ENCODE measurements around the gene SEMA7A.

The SEMA7A gene

GRCh38 chr15:74451322-74451721 lies 17.6 kb upstream of the SEMA7A start:
- H3K9me3 ChIP-seq (ENCODE audit: control insufficient read depth, low read length) = no peaks in the 10 kb centered on the region
- no peak overlapping the region for H3K18ac ChIP-seq (ENCODE audit: low read depth in 1 of 2, low read length in 2 of 2)
- H3K4me3 ChIP-seq (ENCODE audit: insufficient read depth in 1 of 2, low read depth in 1 of 2, low read length in 2 of 2) = no peak overlapping the region
- no peak overlapping the region for H2AK5ac ChIP-seq (ENCODE audit: low read length, severe bottlenecking)
- no peaks in the 10 kb centered on the region for H3K27me3 ChIP-seq (ENCODE audit: control insufficient read depth in 1 of 2, insufficient read depth in 1 of 2, low read length in 2 of 2)
- no peak overlapping the region for H2AFZ ChIP-seq (ENCODE audit: low read depth, low read length)
- 95% methylated on average over 2 of the region's 2 CpGs for WGBS
- H3K4me1 ChIP-seq (ENCODE audit: control insufficient read depth, insufficient read depth, low read depth, low read length) = no peaks in the 10 kb centered on the region
- H4K8ac ChIP-seq (ENCODE audit: low read length) = no peak overlapping the region
- H2BK15ac ChIP-seq (ENCODE audit: low read depth, poor library complexity, severe bottlenecking) = no peak overlapping the region
- H3K14ac ChIP-seq (ENCODE audit: low read length in 2 of 2) = no peak overlapping the region
- H3K23ac ChIP-seq (ENCODE audit: low read length in 2 of 2) = no peak overlapping the region
- no peak overlapping the region for H3K4ac ChIP-seq (ENCODE audit: low read depth in 1 of 2, low read length in 2 of 2)
- H3K79me1 ChIP-seq (replicated peaks; ENCODE audit: low read length, poor library complexity, severe bottlenecking) = peaks cover 6% of the 10 kb centered on the region
- no peak overlapping the region for H3K4me2 ChIP-seq (ENCODE audit: low read length, poor library complexity, severe bottlenecking)
- no peak overlapping the region for H2BK120ac ChIP-seq (ENCODE audit: low read depth, low read length)
- no peak overlapping the region for H3K27ac ChIP-seq (ENCODE audit: low read length, poor library complexity, severe bottlenecking)
- no peak overlapping the region for H2BK5ac ChIP-seq (ENCODE audit: low read depth, low read length, poor library complexity, severe bottlenecking)
- H4K91ac ChIP-seq (ENCODE audit: low read length) = no peak overlapping the region
- H3K9ac ChIP-seq (ENCODE audit: low read length) = no peak overlapping the region
- H3K36me3 ChIP-seq (ENCODE audit: control insufficient read depth in 1 of 2, insufficient read depth in 2 of 2, low read depth in 1 of 2, low read length in 2 of 2) = peaks cover 53 to 93% of the 10 kb centered on the region in 2 experiments
- DNase-seq = no peak
- no peak overlapping the region for H2BK12ac ChIP-seq (ENCODE audit: low read length in 2 of 2)

DNA sequence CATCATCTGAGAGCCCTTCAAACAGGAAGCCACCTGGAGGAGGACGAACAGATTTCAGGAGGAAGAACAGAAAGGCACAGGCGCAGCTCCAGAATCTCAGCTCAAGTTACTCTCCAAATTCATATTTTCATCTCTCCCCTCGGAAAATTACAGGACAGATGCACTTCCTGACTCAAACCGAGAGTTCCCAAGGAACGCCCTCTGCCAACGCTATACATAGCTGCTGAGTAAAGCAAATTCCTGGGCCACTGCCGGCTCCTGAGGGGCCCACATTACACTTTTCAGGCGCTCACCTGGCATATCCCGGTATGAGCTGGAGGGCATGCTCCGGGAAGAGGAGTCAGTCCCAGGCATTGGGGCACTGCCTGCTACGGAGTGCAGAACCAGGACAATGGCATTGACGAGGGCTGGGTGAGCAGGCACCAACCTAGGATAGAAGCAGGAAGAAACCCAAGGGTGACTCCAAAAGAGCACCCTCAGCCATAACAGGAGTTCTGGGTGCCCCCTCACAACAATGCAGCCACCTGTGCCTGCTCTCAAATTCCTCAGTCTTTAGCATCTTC lies 16.0 kb upstream of the SEMA7A start:
- Histone ChIP-seq H2AFZ (ENCODE audit: low read depth, low read length) (no peak overlapping the region), H3K4me3 (ENCODE audit: insufficient read depth in 1 of 2, low read depth in 1 of 2, low read length in 2 of 2) (no peak overlapping the region), H4K8ac (ENCODE audit: low read length) (no peak overlapping the region), H2BK15ac (ENCODE audit: low read depth, poor library complexity, severe bottlenecking) (no peak overlapping the region), H3K79me1 (replicated peaks; ENCODE audit: low read length, poor library complexity, severe bottlenecking) (peaks cover 6% of the 10 kb centered on the region), H3K27me3 (ENCODE audit: control insufficient read depth in 1 of 2, insufficient read depth in 1 of 2, low read length in 2 of 2) (no peaks in the 10 kb centered on the region), H3K23ac (ENCODE audit: low read length in 2 of 2) (no peak overlapping the region), H2BK5ac (ENCODE audit: low read depth, low read length, poor library complexity, severe bottlenecking) (no peak overlapping the region), H2BK120ac (ENCODE audit: low read depth, low read length) (no peak overlapping the region), H3K14ac (ENCODE audit: low read length in 2 of 2) (no peak overlapping the region), H3K36me3 (ENCODE audit: control insufficient read depth in 1 of 2, insufficient read depth in 2 of 2, low read depth in 1 of 2, low read length in 2 of 2) (peaks cover 63 to 97% of the 10 kb centered on the region in 2 experiments), H3K9me3 (ENCODE audit: control insufficient read depth, low read length) (no peaks in the 10 kb centered on the region), H3K27ac (ENCODE audit: low read length, poor library complexity, severe bottlenecking) (no peak overlapping the region), H2BK12ac (ENCODE audit: low read length in 2 of 2) (no peak overlapping the region), H4K91ac (ENCODE audit: low read length) (no peak overlapping the region), H3K4ac (ENCODE audit: low read depth in 1 of 2, low read length in 2 of 2) (no peak overlapping the region), H3K4me1 (ENCODE audit: control insufficient read depth, insufficient read depth, low read depth, low read length) (no peaks in the 10 kb centered on the region), H3K18ac (ENCODE audit: low read depth in 1 of 2, low read length in 2 of 2) (no peak overlapping the region), H3K9ac (ENCODE audit: low read length) (no peak overlapping the region), H2AK5ac (ENCODE audit: low read length, severe bottlenecking) (no peak overlapping the region), H3K4me2 (ENCODE audit: low read length, poor library complexity, severe bottlenecking) (no peak overlapping the region)
- DNase-seq = no peak
- WGBS = 90% methylated on average over 12 of the region's 12 CpGs

DNA sequence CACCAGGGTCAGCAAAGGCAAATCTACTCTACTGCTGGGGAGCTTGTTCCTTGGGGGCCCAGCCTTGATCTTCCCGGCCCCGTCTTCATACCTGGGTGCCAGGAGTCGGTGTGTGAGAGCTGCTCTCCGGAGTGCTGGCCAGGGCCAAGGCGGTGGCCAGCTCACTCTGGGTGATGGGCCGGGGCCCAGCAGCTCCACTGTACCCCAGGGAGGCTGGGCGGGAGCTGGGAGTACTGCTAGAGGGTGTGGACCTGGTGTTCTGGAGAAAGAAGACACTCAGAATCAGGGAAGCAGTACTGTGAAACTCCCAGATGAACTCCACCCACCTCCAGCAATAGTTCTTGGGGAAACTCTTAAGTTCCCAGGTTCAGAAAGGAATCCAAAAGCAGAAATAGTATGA lies 15.3 kb upstream of the SEMA7A start:
- Histone ChIP-seq H3K9me3 (ENCODE audit: control insufficient read depth, low read length) (no peaks in the 10 kb centered on the region), H3K14ac (ENCODE audit: low read length in 2 of 2) (no peak overlapping the region), H3K4me2 (ENCODE audit: low read length, poor library complexity, severe bottlenecking) (no peak overlapping the region), H2BK5ac (ENCODE audit: low read depth, low read length, poor library complexity, severe bottlenecking) (no peak overlapping the region), H2BK12ac (ENCODE audit: low read length in 2 of 2) (no peak overlapping the region), H3K23ac (ENCODE audit: low read length in 2 of 2) (no peak overlapping the region), H3K9ac (ENCODE audit: low read length) (no peak overlapping the region), H3K4me1 (ENCODE audit: control insufficient read depth, insufficient read depth, low read depth, low read length) (no peaks in the 10 kb centered on the region), H3K4me3 (ENCODE audit: insufficient read depth in 1 of 2, low read depth in 1 of 2, low read length in 2 of 2) (no peak overlapping the region), H3K18ac (ENCODE audit: low read depth in 1 of 2, low read length in 2 of 2) (no peak overlapping the region), H4K8ac (ENCODE audit: low read length) (no peak overlapping the region), H3K79me1 (replicated peaks; ENCODE audit: low read length, poor library complexity, severe bottlenecking) (peaks cover 6% of the 10 kb centered on the region), H3K4ac (ENCODE audit: low read depth in 1 of 2, low read length in 2 of 2) (no peak overlapping the region), H2AFZ (ENCODE audit: low read depth, low read length) (no peak overlapping the region), H3K36me3 (ENCODE audit: control insufficient read depth in 1 of 2, insufficient read depth in 2 of 2, low read depth in 1 of 2, low read length in 2 of 2) (peaks cover 67 to 97% of the 10 kb centered on the region in 2 experiments), H2BK15ac (ENCODE audit: low read depth, poor library complexity, severe bottlenecking) (no peak overlapping the region), H4K91ac (ENCODE audit: low read length) (no peak overlapping the region), H2BK120ac (ENCODE audit: low read depth, low read length) (no peak overlapping the region), H3K27ac (ENCODE audit: low read length, poor library complexity, severe bottlenecking) (no peak overlapping the region), H2AK5ac (ENCODE audit: low read length, severe bottlenecking) (no peak overlapping the region), H3K27me3 (ENCODE audit: control insufficient read depth in 1 of 2, insufficient read depth in 1 of 2, low read length in 2 of 2) (no peaks in the 10 kb centered on the region)
- no peak for DNase-seq
- WGBS = 96% methylated on average over 6 of the region's 7 CpGs

GRCh38 chr15:74445816-74446763 lies 12.3 kb upstream of the SEMA7A start:
- no peak overlapping the region for H4K8ac ChIP-seq (ENCODE audit: low read length)
- H3K4ac ChIP-seq (ENCODE audit: low read depth in 1 of 2, low read length in 2 of 2) = no peak overlapping the region
- peaks cover 53 to 69% of the 10 kb centered on the region in 2 experiments for H3K36me3 ChIP-seq (ENCODE audit: control insufficient read depth in 1 of 2, insufficient read depth in 2 of 2, low read depth in 1 of 2, low read length in 2 of 2)
- no peak overlapping the region for H3K27ac ChIP-seq (ENCODE audit: low read length, poor library complexity, severe bottlenecking)
- H3K27me3 ChIP-seq (ENCODE audit: control insufficient read depth in 1 of 2, insufficient read depth in 1 of 2, low read length in 2 of 2) = no peaks in the 10 kb centered on the region
- H4K91ac ChIP-seq (ENCODE audit: low read length) = no peak overlapping the region
- 96% methylated on average over 6 of the region's 9 CpGs for WGBS
- H2BK12ac ChIP-seq (ENCODE audit: low read length in 2 of 2) = no peak overlapping the region
- H3K4me2 ChIP-seq (ENCODE audit: low read length, poor library complexity, severe bottlenecking) = no peak overlapping the region
- H2AFZ ChIP-seq (ENCODE audit: low read depth, low read length) = no peak overlapping the region
- DNase-seq = no peak
- no peak overlapping the region for H3K18ac ChIP-seq (ENCODE audit: low read depth in 1 of 2, low read length in 2 of 2)
- no peak overlapping the region for H2BK5ac ChIP-seq (ENCODE audit: low read depth, low read length, poor library complexity, severe bottlenecking)
- no peak overlapping the region for H3K4me3 ChIP-seq (ENCODE audit: insufficient read depth in 1 of 2, low read depth in 1 of 2, low read length in 2 of 2)
- no peak overlapping the region for H3K23ac ChIP-seq (ENCODE audit: low read length in 2 of 2)
- no peak overlapping the region for H2AK5ac ChIP-seq (ENCODE audit: low read length, severe bottlenecking)
- H3K4me1 ChIP-seq (ENCODE audit: control insufficient read depth, insufficient read depth, low read depth, low read length) = peaks cover 4% of the 10 kb centered on the region
- no peak overlapping the region for H2BK15ac ChIP-seq (ENCODE audit: low read depth, poor library complexity, severe bottlenecking)
- no peak overlapping the region for H3K9ac ChIP-seq (ENCODE audit: low read length)
- H2BK120ac ChIP-seq (ENCODE audit: low read depth, low read length) = no peak overlapping the region
- no peaks in the 10 kb centered on the region for H3K79me1 ChIP-seq (replicated peaks; ENCODE audit: low read length, poor library complexity, severe bottlenecking)
- no peak overlapping the region for H3K14ac ChIP-seq (ENCODE audit: low read length in 2 of 2)
- H3K9me3 ChIP-seq (ENCODE audit: control insufficient read depth, low read length) = no peaks in the 10 kb centered on the region
